ENCODE results near the gene SLC22A15. TPM values are rescaled to one million over a fixed set of nuclear protein-coding genes. Genes with fewer than 3 reads are reported as not detected.

Gene SLC22A15
- total RNA-seq, 2 experiments from 2014 or later, result 0.82 to 2.8 TPM

DNA sequence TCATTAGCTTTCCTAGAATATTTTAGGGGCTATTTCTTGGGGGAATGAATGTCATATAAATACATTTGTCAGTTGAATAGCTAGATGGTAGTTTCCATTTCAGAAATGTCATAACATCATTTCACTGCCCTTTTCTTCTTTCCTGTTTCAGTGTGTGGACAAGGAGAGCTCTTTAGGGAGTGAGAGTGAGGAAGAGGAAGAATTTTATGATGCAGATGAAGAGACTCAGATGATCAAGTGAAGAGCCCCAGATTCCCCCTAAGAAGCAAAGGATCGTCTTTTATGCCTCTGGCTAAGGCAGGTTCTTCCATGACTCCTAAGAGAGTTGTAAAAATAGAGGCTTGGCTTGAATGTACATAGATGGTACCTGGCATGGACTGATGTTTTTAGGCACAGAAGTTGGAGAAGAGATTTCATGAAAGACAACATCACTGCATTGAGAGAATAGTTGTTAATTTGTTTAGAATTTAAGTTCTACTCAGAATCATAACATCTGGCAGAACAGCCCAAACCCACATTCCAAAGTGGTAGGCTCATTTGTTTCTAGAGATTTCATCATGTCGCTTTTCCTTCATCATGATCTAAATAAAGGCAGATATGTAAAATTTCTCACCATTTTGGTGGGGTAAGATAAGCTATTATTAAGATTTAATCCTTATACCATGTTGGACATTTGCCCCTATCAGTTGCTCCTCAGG lies 90.7 kb downstream of the SLC22A15 start:
- TF ChIP-seq EZH2phosphoT487 (IDR thresholded peaks at IDR 0.05; ENCODE audit: borderline replicate concordance, low read depth, low read length), result no peak
- TF ChIP-seq, protein P1, sequence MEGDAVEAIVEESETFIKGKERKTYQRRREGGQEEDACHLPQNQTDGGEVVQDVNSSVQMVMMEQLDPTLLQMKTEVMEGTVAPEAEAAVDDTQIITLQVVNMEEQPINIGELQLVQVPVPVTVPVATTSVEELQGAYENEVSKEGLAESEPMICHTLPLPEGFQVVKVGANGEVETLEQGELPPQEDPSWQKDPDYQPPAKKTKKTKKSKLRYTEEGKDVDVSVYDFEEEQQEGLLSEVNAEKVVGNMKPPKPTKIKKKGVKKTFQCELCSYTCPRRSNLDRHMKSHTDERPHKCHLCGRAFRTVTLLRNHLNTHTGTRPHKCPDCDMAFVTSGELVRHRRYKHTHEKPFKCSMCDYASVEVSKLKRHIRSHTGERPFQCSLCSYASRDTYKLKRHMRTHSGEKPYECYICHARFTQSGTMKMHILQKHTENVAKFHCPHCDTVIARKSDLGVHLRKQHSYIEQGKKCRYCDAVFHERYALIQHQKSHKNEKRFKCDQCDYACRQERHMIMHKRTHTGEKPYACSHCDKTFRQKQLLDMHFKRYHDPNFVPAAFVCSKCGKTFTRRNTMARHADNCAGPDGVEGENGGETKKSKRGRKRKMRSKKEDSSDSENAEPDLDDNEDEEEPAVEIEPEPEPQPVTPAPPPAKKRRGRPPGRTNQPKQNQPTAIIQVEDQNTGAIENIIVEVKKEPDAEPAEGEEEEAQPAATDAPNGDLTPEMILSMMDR (conservative IDR thresholded peaks at IDR 0.05; ENCODE audit: low read length), result no peak
- no peak overlapping the region for H3K27ac ChIP-seq (ENCODE audit: low read depth, low read length, poor library complexity, severe bottlenecking)
- ChIA-PET POLR2A (no interaction called here), CTCF (ENCODE audit: unreplicated experiment) (no interaction called here)
- H3K4me3 ChIP-seq (ENCODE audit: low read depth, low read length, poor library complexity, severe bottlenecking), result no peak overlapping the region
- H3K4me2 ChIP-seq (ENCODE audit: low read length), result no peak overlapping the region
- no peaks in the 10 kb centered on the region for H3K36me3 ChIP-seq (ENCODE audit: insufficient read depth, low read length)
- no peaks in the 10 kb centered on the region for H3K79me2 ChIP-seq (ENCODE audit: insufficient read depth, low read depth, low read length)
- DNase-seq (ENCODE audit: low spot score), result no peak
- no TSS peak for BruUV-seq (replicated peaks)
- H4K20me1 ChIP-seq (ENCODE audit: insufficient read depth, low read length), result no peaks in the 10 kb centered on the region
- intact Hi-C loops (cut with micrococcal nuclease; ENCODE audit: unreplicated experiment), result no loop called here
- H3K4me1 ChIP-seq (ENCODE audit: insufficient read depth, low read length, poor library complexity, severe bottlenecking), result no peaks in the 10 kb centered on the region
- no peaks in the 10 kb centered on the region for H3K9me2 ChIP-seq (ENCODE audit: insufficient read depth, low read length)
- H2AFZ ChIP-seq (ENCODE audit: low read length), result no peak overlapping the region
- no peaks in the 10 kb centered on the region for H3K9me3 ChIP-seq (ENCODE audit: low read length)

DNA sequence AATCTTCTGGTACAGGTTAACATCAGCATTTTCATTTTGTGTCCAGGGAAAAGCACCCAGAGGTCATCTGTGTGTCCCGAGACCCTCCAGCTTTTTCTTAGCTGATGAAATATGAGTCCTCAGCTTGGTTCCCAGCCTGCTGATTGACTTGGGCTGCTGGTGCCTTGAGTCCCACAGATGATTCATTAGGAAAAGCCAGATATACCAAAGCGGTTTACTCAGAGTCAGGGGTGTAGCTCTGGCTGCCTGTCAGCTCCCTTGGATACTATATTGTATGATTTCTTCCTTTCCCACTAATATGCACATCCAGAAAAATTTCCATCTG lies 91.2 kb downstream of the SLC22A15 start:
- Histone ChIP-seq H3K36me3 (ENCODE audit: insufficient read depth, low read length) (no peaks in the 10 kb centered on the region), H3K4me1 (ENCODE audit: insufficient read depth, low read length, poor library complexity, severe bottlenecking) (no peaks in the 10 kb centered on the region), H3K4me2 (ENCODE audit: low read length) (no peak overlapping the region), H3K79me2 (ENCODE audit: insufficient read depth, low read depth, low read length) (no peaks in the 10 kb centered on the region), H3K27ac (ENCODE audit: low read depth, low read length, poor library complexity, severe bottlenecking) (no peak overlapping the region), H2AFZ (ENCODE audit: low read length) (no peak overlapping the region), H4K20me1 (ENCODE audit: insufficient read depth, low read length) (no peaks in the 10 kb centered on the region), H3K9me3 (ENCODE audit: low read length) (no peaks in the 10 kb centered on the region), H3K9me2 (ENCODE audit: insufficient read depth, low read length) (no peaks in the 10 kb centered on the region), H3K4me3 (ENCODE audit: low read depth, low read length, poor library complexity, severe bottlenecking) (no peak overlapping the region)
- CTCF ChIA-PET (ENCODE audit: unreplicated experiment), result no interaction called here
- POLR2A ChIA-PET, result no interaction called here
- no peak for DNase-seq (ENCODE audit: low spot score)
- TF ChIP-seq, protein P1 (conservative IDR thresholded peaks at IDR 0.05; ENCODE audit: low read length), result no peak
- no peak for TF ChIP-seq EZH2phosphoT487 (IDR thresholded peaks at IDR 0.05; ENCODE audit: borderline replicate concordance, low read depth, low read length)
- intact Hi-C loops (cut with micrococcal nuclease; ENCODE audit: unreplicated experiment), result no loop called here
- no TSS peak for BruUV-seq (replicated peaks)

GRCh38 chr1:116075575-116075974 lies 99.3 kb downstream of the SLC22A15 start:
- no peak for TF ChIP-seq EZH2phosphoT487 (IDR thresholded peaks at IDR 0.05; ENCODE audit: borderline replicate concordance, low read depth, low read length)
- TF ChIP-seq, protein P1 (conservative IDR thresholded peaks at IDR 0.05; ENCODE audit: low read length), result no peak
- Histone ChIP-seq H3K4me2 (ENCODE audit: low read length) (no peak overlapping the region), H4K20me1 (ENCODE audit: insufficient read depth, low read length) (no peaks in the 10 kb centered on the region), H3K9me2 (ENCODE audit: insufficient read depth, low read length) (no peaks in the 10 kb centered on the region), H2AFZ (ENCODE audit: low read length) (no peak overlapping the region), H3K79me2 (ENCODE audit: insufficient read depth, low read depth, low read length) (no peaks in the 10 kb centered on the region), H3K4me1 (ENCODE audit: insufficient read depth, low read length, poor library complexity, severe bottlenecking) (no peaks in the 10 kb centered on the region), H3K27ac (ENCODE audit: low read depth, low read length, poor library complexity, severe bottlenecking) (no peak overlapping the region), H3K36me3 (ENCODE audit: insufficient read depth, low read length) (no peaks in the 10 kb centered on the region), H3K4me3 (ENCODE audit: low read depth, low read length, poor library complexity, severe bottlenecking) (no peak overlapping the region), H3K9me3 (ENCODE audit: low read length) (no peaks in the 10 kb centered on the region)
- no TSS peak for BruUV-seq (replicated peaks)
- DNase-seq (ENCODE audit: low spot score), result no peak
- CTCF ChIA-PET (ENCODE audit: unreplicated experiment), result no interaction called here
- POLR2A ChIA-PET, result interaction anchor here (1.0 kb wide), 1 partner anchor 11 kb away, joined by 4 read pairs; no protein-coding TSS in a partner anchor
- intact Hi-C loops (cut with micrococcal nuclease; ENCODE audit: unreplicated experiment), result no loop called here

Measured in OCI-LY7 (cell line).